Measurements from ENCODE around the gene TMEM235.

Gene TMEM235

GRCh38 chr17:78230996-78231935, at the start of gene TMEM235:
Gene TMEM235, plus strand, starts transcription at chr17:78231631. Its CDS starts 393 bp downstream, at chr17:78232024.
- DNase-seq (ENCODE audit: low read depth in 2 of 2) = no peak

- no peak for DNase-seq (ENCODE audit: low read depth in 2 of 2)
Measured at GRCh38 chr17:78182504-78182903, 48.9 kb upstream of the TMEM235 start.

GRCh38 chr17:78183916-78184315, 47.5 kb upstream of the TMEM235 start:
- DNase-seq (ENCODE audit: low read depth in 2 of 2) = no peak

- DNase-seq (ENCODE audit: low read depth in 2 of 2) = no peak
Measured at GRCh38 chr17:78184351-78184750, 47.1 kb upstream of the TMEM235 start.

- DNase-seq (ENCODE audit: low read depth in 2 of 2) = no peak
Measured at GRCh38 chr17:78184868-78185267, 46.6 kb upstream of the TMEM235 start.

GRCh38 chr17:78185981-78186691, 45.3 kb upstream of the TMEM235 start:
- DNase-seq (ENCODE audit: low read depth in 2 of 2) = no peak

- peak; percentile 97 for DNase-seq (ENCODE audit: low read depth in 2 of 2)
Measured at GRCh38 chr17:78186692-78187595, 44.5 kb upstream of the TMEM235 start, which contains the start of the genes AFMID and TK1. Gene AFMID, plus strand, starts transcription at chr17:78187362. Its CDS starts 9 bp downstream, at chr17:78187371. Gene TK1, minus strand, starts transcription at chr17:78187052. Its CDS starts 58 bp downstream, at chr17:78186994.

GRCh38 chr17:78196716-78197115, 34.7 kb upstream of the TMEM235 start:
- no peak for DNase-seq (ENCODE audit: low read depth in 2 of 2)

GRCh38 chr17:78197147-78197832, 34.1 kb upstream of the TMEM235 start:
- no peak for DNase-seq (ENCODE audit: low read depth in 2 of 2)

- no peak for DNase-seq (ENCODE audit: low read depth in 2 of 2)
Measured at GRCh38 chr17:78200451-78200850, 31.0 kb upstream of the TMEM235 start.

GRCh38 chr17:78202666-78203065, 28.8 kb upstream of the TMEM235 start:
- no peak for DNase-seq (ENCODE audit: low read depth in 2 of 2)

- DNase-seq (ENCODE audit: low read depth in 2 of 2) = no peak
Measured at GRCh38 chr17:78204387-78205123, 26.9 kb upstream of the TMEM235 start.

- no peak for DNase-seq (ENCODE audit: low read depth in 2 of 2)
Measured at GRCh38 chr17:78205124-78205775, 26.2 kb upstream of the TMEM235 start.

GRCh38 chr17:78206298-78206697, 25.1 kb upstream of the TMEM235 start:
- DNase-seq (ENCODE audit: low read depth in 2 of 2) = no peak

GRCh38 chr17:78208486-78208885, 22.9 kb upstream of the TMEM235 start:
- DNase-seq (ENCODE audit: low read depth in 2 of 2) = no peak

GRCh38 chr17:78210111-78210510, 21.3 kb upstream of the TMEM235 start:
- no peak for DNase-seq (ENCODE audit: low read depth in 2 of 2)

GRCh38 chr17:78211032-78211431, 20.4 kb upstream of the TMEM235 start:
- DNase-seq (ENCODE audit: low read depth in 2 of 2) = no peak

- DNase-seq (ENCODE audit: low read depth in 2 of 2) = peak; percentile 83 to 92
Measured at GRCh38 chr17:78214016-78214705, 17.3 kb upstream of the TMEM235 start, which contains the start of gene BIRC5. Gene BIRC5, plus strand, starts transcription at chr17:78214253. Its CDS starts 64 bp downstream, at chr17:78214317.

GRCh38 chr17:78214706-78215061, 16.7 kb upstream of the TMEM235 start:
- DNase-seq (ENCODE audit: low read depth in 2 of 2) = no peak

Measured in stimulated activated CD4-positive, alpha-beta T cell treated with anti-CD3 and anti-CD28 coated beads, Interleukin-15, amount 100 ng/mL, for 48 hours (primary cell).